Psoas muscle (tissue), 8 donors: ENCODE data around the gene PCDH9. TPM values are rescaled to one million over a fixed set of nuclear protein-coding genes. Genes with fewer than 3 reads are reported as not detected.

Experiments used
- ATAC-seq, 4 donors: fragments of 200-7000 bp; cut with Tn5 transposase; one replicate each; pipeline ENCODE4 v1.9.1; 2020; ENCODE audit warnings: moderate library complexity in 3 of 4, mild to moderate bottlenecking in 2 of 4
- DNase-seq, 2 donors: peaks; one replicate each; pipeline ENCODE4 v3.0.0-alpha.2; 2020
- H3K27ac ChIP-seq: fragments of 200-600 bp; one replicate; pipeline ENCODE4 v1.8.0; 2022
- H3K27me3 ChIP-seq, 3 donors: fragments of 200-600 bp in 1 of 3; one replicate each; pipeline versions ENCODE4 v1.6.1 to v1.8.0; 2013 to 2022; ENCODE audit warnings: low read length in 2 of 3, mild to moderate bottlenecking in 2 of 3, moderate library complexity in 1 of 3; ENCODE audit not compliant: insufficient read depth in 3 of 3
- H3K36me3 ChIP-seq, 2 donors: fragments of 200-600 bp in 1 of 2; one replicate each; pipeline versions ENCODE4 v1.6.1 to v1.8.0; 2013 to 2022; ENCODE audit warnings: low read depth in 1 of 2, mild to moderate bottlenecking in 1 of 2, moderate library complexity in 1 of 2; ENCODE audit not compliant: insufficient read depth in 1 of 2
- H3K4me1 ChIP-seq: fragments of 200-600 bp; one replicate; pipeline ENCODE4 v1.8.0; 2022
- H3K4me3 ChIP-seq: fragments of 200-600 bp; one replicate; pipeline ENCODE4 v1.8.0; 2022; ENCODE audit warnings: mild to moderate bottlenecking
- H3K9me3 ChIP-seq: fragments of 200-600 bp; one replicate; pipeline ENCODE4 v1.8.0; 2022
- CTCF ChIP-seq: fragments of 200-600 bp; IDR thresholded peaks from one replicate; pipeline ENCODE4 v1.8.0; 2022; ENCODE audit warnings: antibody characterized with exemption
- whole genome bisulfite sequencing, 3 donors: extraction: QIAGEN DNeasy Blood & Tissue Kit; methylation state at CpG; one replicate each; pipeline versions ENCODE4 v1.1.6 to v1.1.7; 2013; 5-methylcytosine and 5-hydroxymethylcytosine counted together
- intact Hi-C, 2 donors: fragments of 100-400 bp; cut with DNase I; formaldehyde crosslinking; loops; one replicate each; pipeline versions ENCODE4 v1.11.0 to v1.14.2; 2022
- polyA plus RNA-seq, 3 donors: library from polyadenylated mRNA; stranded (reverse); fragments of 200-250 nt; gene quantifications; one replicate each; pipeline ENCODE4 v1.2.3, GENCODE V29; 2013
- total RNA-seq, 4 donors: library from RNA; stranded (reverse); fragmentation: NEBNext Ultra II Directional in 2 of 4; extraction: Animal tissue kit (Norgen Biotek cat#: 25700) in 2 of 4; gene quantifications; one replicate each; pipeline versions ENCODE4 v1.2.1 to v1.2.4, GENCODE V29; 2021 to 2023
- donor health status: healthy with polysubstance abuse.
- donor health status: DM: no; HTN: no; CAD: no; lungs with moderate emphysema.
- donor health status: Bipolar disorder and iron deficiency.
- donor health status: healthy.
- donor health status: DM: yes; HTN: yes; CAD: no.
- donor health status: DM: no; HTN: no; CAD: no.
- donor health status: DM: no; HTN: no; CAD: no.
- donor health status: DM: yes; HTN: yes; CAD: no.

The PCDH9 gene
- total and polyA plus RNA-seq, 7 donors, result 0.27 to 4.9 (median 2.1) TPM

GRCh38 chr13:67150608-67151007 is 79.5 kb downstream of the PCDH9 start:
- Histone ChIP-seq H3K36me3 (no peaks in the 10 kb centered on the region), H3K9me3 (no peaks in the 10 kb centered on the region), H3K27me3 (no peaks in the 10 kb centered on the region), H3K4me1 (peaks cover 12% of the 10 kb centered on the region), H3K4me3 (no peak overlapping the region), H3K27ac (no peak overlapping the region)
- ATAC-seq (no peak), DNase-seq (no peak)
- intact Hi-C loops, result no loop called here
- WGBS, 3 donors, result 84 to 97% (median 86%) methylated on average over 1 of the region's 1 CpG
- no peak for TF ChIP-seq CTCF

GRCh38 chr13:67148161-67148571 is 82.0 kb downstream of the PCDH9 start:
- no peak for ATAC-seq
- intact Hi-C loops, result no loop called here
- Histone ChIP-seq H3K36me3 (no peaks in the 10 kb centered on the region), H3K27ac (no peak overlapping the region), H3K9me3 (no peaks in the 10 kb centered on the region), H3K4me1 (peaks cover 12% of the 10 kb centered on the region), H3K27me3 (no peaks in the 10 kb centered on the region), H3K4me3 (no peak overlapping the region)
- DNase-seq, result no peak
- no peak for TF ChIP-seq CTCF
- 31 to 43% (median 34%) methylated on average over 2 of the region's 2 CpGs for WGBS, 3 donors

- intact Hi-C loops, result no loop called here
- 9 to 12% (median 9%) methylated on average over 6 of the region's 6 CpGs for WGBS, 3 donors
- Histone ChIP-seq H3K36me3 (no peaks in the 10 kb centered on the region), H3K4me3 (peak overlapping the region; percentile 33), H3K27ac (peak overlapping the region; percentile 23), H3K9me3 (no peaks in the 10 kb centered on the region), H3K27me3 (no peaks in the 10 kb centered on the region), H3K4me1 (peaks cover 12% of the 10 kb centered on the region)
- peak in 3 of 4 donors; percentile 39 to 73 (median 72) for ATAC-seq
- TF ChIP-seq CTCF, result no peak
- DNase-seq, result no peak
Measured at GRCh38 chr13:67147342-67148133, 82.6 kb downstream of the PCDH9 start.

- H3K4me3 ChIP-seq, result peak overlapping the region; percentile 3
- H3K4me1 ChIP-seq, result peaks cover 12% of the 10 kb centered on the region
- H3K36me3 ChIP-seq, result no peaks in the 10 kb centered on the region
- WGBS, 3 donors, result 39 to 56% (median 45%) methylated on average over 4 of the region's 4 CpGs
- TF ChIP-seq CTCF, result no peak
- intact Hi-C loops, result no loop called here
- H3K27ac ChIP-seq, result no peak overlapping the region
- ATAC-seq (no peak), DNase-seq (no peak)
- no peaks in the 10 kb centered on the region for H3K9me3 ChIP-seq
- no peaks in the 10 kb centered on the region for H3K27me3 ChIP-seq
Measured at GRCh38 chr13:67146523-67147130, 83.5 kb downstream of the PCDH9 start.
